Motor neuron (in vitro differentiated cells): ENCODE data around the gene ARL14. TPM values are rescaled to one million over a fixed set of nuclear protein-coding genes. Genes with fewer than 3 reads are reported as not detected.
"Not testable (repeated sequence)": the region's sequence is repeated elsewhere in the genome, so short reads cannot be mapped to it uniquely, and the experiment has no call there.

ENCODE experiments used
- ATAC-seq, 8 experiments: fragments of 200-7000 bp; cut with Tn5 transposase; replicated peaks in 6 of 8; 2 replicates each; pipeline ENCODE4 v1.8.0; 2021; ENCODE audit warnings: mild to moderate bottlenecking in 8 of 8, moderate library complexity in 8 of 8
- H3K27ac ChIP-seq, 2 donors: fragments of 250-450 bp; sonication (Bioruptor Pico); 2 replicates each; pipeline ENCODE4 v1.9.0; 2021; ENCODE audit warnings: antibody characterized with exemption in 2 of 2, mild to moderate bottlenecking in 2 of 2, moderate library complexity in 1 of 2
- H3K4me1 ChIP-seq, 2 donors: fragments of 250-450 bp; sonication (Bioruptor Pico); replicated peaks in 1 of 2; 2 replicates each; pipeline ENCODE4 v1.6.1; 2021; ENCODE audit warnings: antibody characterized with exemption in 2 of 2, mild to moderate bottlenecking in 2 of 2, moderate library complexity in 1 of 2
- H3K4me3 ChIP-seq, 5 donors: fragments of 250-450 bp; sonication (Bioruptor Pico); 2 replicates each; pipeline ENCODE4 v1.9.0; 2021; ENCODE audit warnings: antibody characterized with exemption in 5 of 5, mild to moderate bottlenecking in 5 of 5, moderate library complexity in 4 of 5
- WGBS, 10 experiments: fragments of 450-650 bp; shearing (Covaris generic); methylation state at CpG; one replicate each; pipeline ENCODE4 v1.0.0; 2022; 5-methylcytosine and 5-hydroxymethylcytosine counted together
- in situ Hi-C, 9 experiments: fragments of 400-800 bp; cut with MboI; loops; one replicate each; pipeline ENCODE4 v1.15.0; 2021; ENCODE audit warnings: low sequenced_read_pairs in 9 of 9, low pct_unique_long_range_greater_than_20kb in 2 of 9; ENCODE audit not compliant: unreplicated experiment in 9 of 9
- total RNA-seq, 8 experiments: library from RNA; unstranded; fragments of 300-600 nt; gene quantifications; 2 replicates each; pipeline versions ENCODE4 v1.2.3 to v1.2.4, GENCODE V29; 2022

ARL14 gene
- total RNA-seq, 8 experiments from 2014 or later: 0.21 to 0.38 (median 0.33) TPM; not detected in 4

DNA sequence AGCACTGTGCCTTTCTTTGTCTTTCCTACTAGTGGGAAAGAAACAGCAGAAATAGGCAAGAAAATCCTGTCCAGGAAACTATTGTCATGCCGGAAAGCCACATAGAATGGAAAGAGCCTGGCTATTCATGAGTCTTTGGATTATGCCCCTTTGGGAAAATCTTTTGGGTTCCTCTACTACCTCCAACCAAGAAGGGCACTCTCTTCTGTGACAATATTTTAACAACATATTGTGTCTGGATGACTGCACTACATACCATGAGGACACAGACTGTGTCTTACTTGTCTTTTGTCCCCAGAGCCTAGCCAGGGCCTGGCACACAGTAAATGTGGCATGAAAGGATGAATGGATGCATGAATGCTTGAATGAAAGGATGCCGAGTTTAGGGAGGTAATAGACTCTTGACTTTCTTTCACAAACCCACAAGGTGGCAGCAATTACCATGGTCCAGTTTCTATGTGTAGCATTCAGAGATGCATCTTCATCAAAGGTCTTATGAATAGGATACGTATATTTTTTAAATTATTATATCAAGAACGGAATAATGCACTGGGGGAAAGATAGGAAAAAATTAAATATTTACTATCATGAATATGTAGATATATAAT is 30.3 kb downstream of the ARL14 start:
- H3K4me1 ChIP-seq: no peaks in the 10 kb centered on the region
- no peak overlapping the region for H3K4me3 ChIP-seq
- peak; percentile 52 to 91 (median 72) for ATAC-seq
- H3K27ac ChIP-seq: no peak overlapping the region
- 0 to 45% (median 24%) methylated on average over 1 to 4 of the region's 4 CpGs; no CpG with 5 or more reads in 1 of the 10 experiments for WGBS, 10 experiments
- in situ Hi-C loops: loop anchor here in 7 of 9 experiments (25.0 kb wide), 3 partner anchors 230 to 730 kb away; no protein-coding TSS in a partner anchor

DNA sequence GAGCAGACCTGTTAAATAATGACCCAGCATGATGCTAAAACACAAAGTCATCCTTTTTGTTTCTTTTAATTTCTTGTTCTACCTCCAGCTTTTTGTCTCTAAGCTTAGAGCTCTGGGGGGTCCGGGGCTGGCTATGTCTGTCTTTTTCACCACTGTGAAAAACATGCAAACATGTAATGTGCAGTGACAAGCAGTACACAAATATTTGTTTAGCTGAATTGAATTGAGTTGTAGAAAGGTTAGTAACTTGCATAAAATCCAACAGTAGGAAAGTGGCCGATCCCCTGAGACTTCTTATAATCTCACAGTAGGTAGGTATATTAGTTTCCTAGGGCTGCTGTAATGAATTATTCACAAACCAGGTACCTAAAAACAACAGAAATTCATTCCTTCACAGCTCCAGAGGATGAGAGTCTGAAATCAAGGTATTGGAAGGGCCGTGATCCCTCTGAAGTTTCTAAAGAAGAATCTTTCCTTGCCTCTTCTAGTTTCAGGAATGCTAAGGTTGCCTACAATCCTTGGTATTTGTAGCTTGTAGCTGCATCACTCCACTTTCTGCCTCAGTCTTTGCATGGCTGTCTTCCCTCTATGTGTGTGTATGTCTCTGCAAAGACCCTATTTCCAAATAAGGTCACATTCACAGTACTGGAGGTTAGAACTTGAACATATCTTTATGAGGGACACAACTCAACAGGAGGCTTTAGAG is 32.7 kb downstream of the ARL14 start:
- Histone ChIP-seq H3K27ac (no peak overlapping the region), H3K4me3 (no peak overlapping the region), H3K4me1 (no peaks in the 10 kb centered on the region)
- in situ Hi-C loops: loop anchor here in 7 of 9 experiments (25.0 kb wide), 3 partner anchors 228 to 728 kb away; no protein-coding TSS in a partner anchor
- 29 to 100% (median 85%) methylated on average over 1 to 3 of the region's 3 CpGs; no CpG with 5 or more reads in 1 of the 10 experiments for WGBS, 10 experiments
- ATAC-seq: no peak

DNA sequence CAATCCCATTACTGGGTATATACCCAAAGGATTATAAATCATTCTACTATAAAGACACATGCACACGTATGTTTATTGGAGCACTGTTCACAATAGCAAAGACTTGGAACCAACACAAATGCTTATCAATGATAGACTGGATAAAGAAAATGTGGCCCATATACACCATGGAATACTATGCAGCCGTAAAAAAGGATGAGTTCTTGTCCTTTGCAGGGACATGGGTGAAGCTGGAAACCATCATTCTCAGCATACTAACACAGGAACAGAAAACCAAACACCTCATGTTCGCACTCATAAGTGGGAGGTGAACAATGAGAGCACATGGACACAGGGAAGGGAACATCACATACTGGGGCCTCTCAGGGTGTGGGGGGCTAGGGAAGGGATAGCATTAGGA is 36.2 kb downstream of the ARL14 start:
- WGBS, 10 experiments: 33 to 93% (median 58%) methylated on average over 1 to 2 of the region's 3 CpGs; no CpG with 5 or more reads in 6 of the 10 experiments
- H3K27ac ChIP-seq, ATAC-seq, H3K4me3 ChIP-seq, H3K4me1 ChIP-seq: not testable (repeated sequence)
- in situ Hi-C loops: loop anchor here in 7 of 9 experiments (25.0 kb wide), 3 partner anchors 224 to 724 kb away; no protein-coding TSS in a partner anchor

DNA sequence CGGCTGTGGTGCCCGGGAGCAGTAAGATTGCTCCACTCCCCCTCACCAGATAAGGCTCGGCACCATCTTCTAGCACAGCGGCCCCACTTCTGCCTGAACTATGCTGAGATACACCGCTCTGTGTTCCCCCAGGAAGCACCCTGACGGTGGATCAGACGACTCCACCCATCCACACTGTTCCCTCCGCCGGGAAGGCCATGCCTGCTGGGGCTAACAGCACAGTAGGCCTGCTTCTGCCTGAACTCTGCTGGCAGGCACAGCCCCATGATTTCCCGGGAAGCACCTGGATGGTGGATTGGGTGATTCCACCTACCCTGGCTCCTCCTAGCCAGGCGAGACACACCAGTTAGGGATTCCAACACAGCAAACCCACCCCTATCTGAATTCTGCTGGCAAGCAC is 42.8 kb downstream of the ARL14 start:
- no peak overlapping the region for H3K27ac ChIP-seq
- no peaks in the 10 kb centered on the region for H3K4me1 ChIP-seq
- WGBS, 10 experiments: 40 to 100% (median 80%) methylated on average over 1 to 5 of the region's 11 CpGs; no CpG with 5 or more reads in 4 of the 10 experiments
- no peak for ATAC-seq
- no peak overlapping the region for H3K4me3 ChIP-seq
- in situ Hi-C loops: loop anchor here in 7 of 9 experiments (25.0 kb wide), 3 partner anchors 218 to 718 kb away; no protein-coding TSS in a partner anchor

DNA sequence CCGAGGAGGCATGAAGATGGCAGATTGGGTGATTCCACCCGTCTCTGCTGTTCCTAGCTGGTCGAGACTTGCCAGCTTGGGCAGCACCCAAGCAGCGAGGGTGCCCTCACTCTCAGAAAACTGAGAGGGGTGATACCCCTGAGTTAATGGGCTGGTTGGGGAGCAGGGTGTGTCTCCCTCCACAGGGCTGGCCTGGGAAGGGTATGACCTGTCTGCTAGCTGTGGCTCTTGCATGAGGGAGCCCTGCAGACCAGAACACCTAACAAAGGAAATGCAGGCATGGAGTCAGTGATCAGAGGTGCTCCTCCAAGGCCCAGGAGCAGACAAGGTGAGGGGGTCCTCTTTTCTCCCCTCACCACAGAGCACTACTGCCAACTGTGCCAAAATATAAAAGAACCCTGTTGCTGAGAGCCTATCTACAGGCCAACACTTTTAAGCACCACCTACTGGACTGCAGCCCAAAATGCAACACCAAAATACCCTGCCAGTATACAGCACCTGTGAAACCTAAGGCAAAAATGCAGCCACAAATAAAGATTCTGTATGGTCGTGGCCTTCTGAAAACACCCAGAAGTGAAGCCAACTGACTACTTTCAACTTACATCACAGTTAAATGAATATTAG is 43.3 kb downstream of the ARL14 start:
- peak in 1 of 8 experiments; percentile 35 for ATAC-seq
- 40 to 83% (median 58%) methylated on average over 1 to 3 of the region's 5 CpGs; no CpG with 5 or more reads in 4 of the 10 experiments for WGBS, 10 experiments
- no peak overlapping the region for H3K27ac ChIP-seq
- in situ Hi-C loops: loop anchor here in 7 of 9 experiments (25.0 kb wide), 3 partner anchors 217 to 717 kb away; no protein-coding TSS in a partner anchor
- H3K4me1 ChIP-seq: no peaks in the 10 kb centered on the region
- no peak overlapping the region for H3K4me3 ChIP-seq

GRCh38 chr3:160722331-160722730 is 45.4 kb downstream of the ARL14 start:
- in situ Hi-C loops: loop anchor here in 7 of 9 experiments (25.0 kb wide), 3 partner anchors 215 to 715 kb away; no protein-coding TSS in a partner anchor
- 0 to 92% (median 67%) methylated on average over 1 to 2 of the region's 2 CpGs for whole genome bisulfite sequencing, 10 experiments
- Histone ChIP-seq H3K4me3 (no peak overlapping the region), H3K27ac (no peak overlapping the region), H3K4me1 (no peaks in the 10 kb centered on the region)
- no peak for ATAC-seq

GRCh38 chr3:160725338-160725737 is 48.4 kb downstream of the ARL14 start:
- H3K4me1 ChIP-seq: no peaks in the 10 kb centered on the region
- H3K27ac ChIP-seq: no peak overlapping the region
- no peak overlapping the region for H3K4me3 ChIP-seq
- in situ Hi-C loops: no loop called here
- peak in 2 of 8 experiments; percentile 55 to 65 for ATAC-seq
- 6 to 100% (median 81%) methylated on average over 1 to 2 of the region's 2 CpGs; no CpG with 5 or more reads in 3 of the 10 experiments for WGBS, 10 experiments

Other genes starting within 250 kb of the ARL14 start
- gene TRIM59, start 227.4 kb upstream of the ARL14 start, total RNA-seq: 10 to 100 TPM in 5 of 8 experiments, 1 to 10 TPM in 3; 3.3 to 41.5 (median 11.2) TPM
- gene KPNA4, start 111.6 kb upstream of the ARL14 start, total RNA-seq: 10 to 100 TPM; 18.4 to 40.8 (median 27.3) TPM
- gene PPM1L, start 79.1 kb downstream of the ARL14 start, total RNA-seq: 10 to 100 TPM; 10.8 to 27.3 (median 22.1) TPM